Adrenal gland (tissue), 12 donors: Measurements from ENCODE around the gene AUTS2. TPM values are rescaled to one million over a fixed set of nuclear protein-coding genes. Genes with fewer than 3 reads are reported as not detected.

Source experiments
- DNase-seq, 7 donors: peaks; one replicate each; pipeline ENCODE4 v3.0.0-alpha.2; 2019 to 2020
- H3K27ac ChIP-seq, 5 donors: fragments of 200-600 bp; sonication (generic) in 4 of 5; 1 replicate in 3 of 5; 2 replicates in 2 of 5; pipeline versions ENCODE4 v1.5.1 to v1.8.0; 2016 to 2020; ENCODE audit warnings: mild to moderate bottlenecking in 1 of 5
- H3K27me3 ChIP-seq: fragments of 200-600 bp; 2 replicates; pipeline ENCODE4 v1.8.0; 2021
- H3K36me3 ChIP-seq, 2 donors: fragments of 200-600 bp; replicated peaks in 1 of 2; 1 replicate in 1 of 2; 2 replicates in 1 of 2; pipeline versions ENCODE4 v1.5.1 to v1.8.0; 2018 to 2022
- H3K4me1 ChIP-seq, 2 donors: fragments of 200-600 bp; replicated peaks in 1 of 2; 1 replicate in 1 of 2; 2 replicates in 1 of 2; pipeline versions ENCODE4 v1.5.1 to v1.8.0; 2018 to 2021
- H3K4me3 ChIP-seq, 4 donors: fragments of 200-600 bp; sonication (generic) in 3 of 4; one replicate each; pipeline ENCODE4 v1.5.1; 2016 to 2018
- H3K9me3 ChIP-seq, 3 donors: fragments of 200-600 bp; sonication (generic) in 1 of 3; replicated peaks in 1 of 3; 1 replicate in 2 of 3; 2 replicates in 1 of 3; pipeline versions ENCODE4 v1.5.1 to v1.8.0; 2016 to 2021
- CTCF ChIP-seq, 6 experiments: fragments of 450-650 bp in 4 of 6; fragments of 200-600 bp in 2 of 6; sonication (generic) in 1 of 6; IDR thresholded peaks; 1 replicate in 5 of 6; 2 replicates in 1 of 6; pipeline versions ENCODE4 v1.5.1 to v1.8.0; 2016 to 2021; ENCODE audit warnings: antibody characterized with exemption in 6 of 6, mild to moderate bottlenecking in 2 of 6, moderate library complexity in 1 of 6
- POLR2A ChIP-seq, 2 donors: fragments of 450-650 bp; IDR thresholded peaks; one replicate each; pipeline ENCODE4 v1.6.1; 2017; ENCODE audit warnings: antibody characterized with exemption in 2 of 2, mild to moderate bottlenecking in 2 of 2, moderate library complexity in 1 of 2
- WGBS, 4 donors: extraction: QIAGEN DNeasy Blood & Tissue Kit in 2 of 4; methylation state at CpG; one replicate each; pipeline versions ENCODE4 v1.1.5 to v1.1.7; 2013 to 2017; 5-methylcytosine and 5-hydroxymethylcytosine counted together
- intact Hi-C, 2 donors: fragments of 100-400 bp; cut with DNase I; formaldehyde crosslinking; loops; one replicate each; pipeline versions ENCODE4 v1.14.1 to v1.15.0; 2022 to 2023
- polyA plus RNA-seq, 3 donors: library from polyadenylated mRNA; stranded (reverse); fragments of 200-250 nt in 2 of 3; fragments of 350-450 nt in 1 of 3; fragmentation: Illumina TruSeq in 1 of 3; extraction: RNeasy Lipid Tissue Mini Kit (QIAGEN cat#74804) in 1 of 3; gene quantifications; one replicate each; pipeline ENCODE4 v1.2.3, GENCODE V29; 2013 to 2014
- small RNA-seq, 2 donors: library from RNA; depleted of rRNA; stranded (forward); fragments of <200 nt; gene quantifications; one replicate each; pipeline ENCODE3, GENCODE V24; 2016
- total RNA-seq, 9 donors: library from RNA; depleted of rRNA in 4 of 9; stranded (reverse); fragments of >200 nt in 4 of 9; fragments of 120-200 nt in 1 of 9; fragmentation: NEBNext Ultra II Directional in 1 of 9; extraction: Animal tissue kit (Norgen Biotek cat#: 25700) in 1 of 9; gene quantifications; one replicate each; pipeline versions ENCODE4 v1.1.0 to v1.2.4, GENCODE V29; 2013 to 2023
- donor health status: healthy with polysubstance abuse.
- donor health status: Bipolar disorder and iron deficiency.
- donor health status: DM: yes; HTN: yes; CAD: no.
- donor health status: DM: no; HTN: no; CAD: no.
- donor health status: DM: no; HTN: no; CAD: no.
- donor health status: DM: yes; HTN: yes; CAD: no.

Gene AUTS2
- total and polyA plus RNA-seq, 12 donors, result 6.4 to 44.0 (median 15.2) TPM

- no peak for TF ChIP-seq POLR2A (IDR thresholded peaks at IDR 0.05)
- no peak for TF ChIP-seq CTCF (IDR thresholded peaks at IDR 0.05)
- no peaks in the 10 kb centered on the region for H3K36me3 ChIP-seq
- no peaks in the 10 kb centered on the region for H3K9me3 ChIP-seq
- no peaks in the 10 kb centered on the region for H3K4me1 ChIP-seq
- intact Hi-C loops, result no loop called here
- no peak overlapping the region for H3K27ac ChIP-seq
- 72 to 86% (median 81%) methylated on average over 12 to 15 of the region's 15 CpGs for WGBS, 4 donors
- H3K27me3 ChIP-seq, result peaks cover 6% of the 10 kb centered on the region
- DNase-seq, result no peak
- no peak overlapping the region for H3K4me3 ChIP-seq
Observed at GRCh38 chr7:70838292-70838907, 1240.1 kb downstream of the AUTS2 start.

Small RNAs within 50 kb of the gene (small RNA-seq; reads per million reads assigned to genes)
- 0 reads per million in 2 donors for gene AC073873.1
